ENCODE results near the gene FTCD. TPM values are rescaled to one million over a fixed set of nuclear protein-coding genes. Genes with fewer than 3 reads are reported as not detected.
"Not testable (repeated sequence)": the region's sequence is repeated elsewhere in the genome, so short reads cannot be mapped to it uniquely, and the experiment has no call there.

The FTCD gene
- total and polyA plus RNA-seq, 5 donors, result 1.00 to 3.5 (median 1.8) TPM

GRCh38 chr21:46150491-46151121 is 4.8 kb downstream of the FTCD start:
- 87% methylated on average over 24 of the region's 24 CpGs for WGBS
- Histone ChIP-seq H3K27me3 (ENCODE audit: control insufficient read depth, insufficient read depth) (no peaks in the 10 kb centered on the region), H3K4me1 (ENCODE audit: control insufficient read depth, insufficient read depth, low read length) (peaks cover 4% of the 10 kb centered on the region), H3K4me3 (ENCODE audit: low read length) (no peak overlapping the region), H3K27ac (ENCODE audit: low read length) (no peak overlapping the region), H3K9me3 (ENCODE audit: control insufficient read depth, low read length) (no peaks in the 10 kb centered on the region)
- peak; percentile 10 to 56 (median 41) for DNase-seq
- no peak for ATAC-seq
- intact Hi-C loops (cut with DNase I), result loop anchor here in 2 of 4 donors (10.0 kb wide), 3 partner anchors 64 to 134 kb away; partner anchors contain the start of genes LSS (in 1 of the 2), MCM3AP (in 1 of the 2) and YBEY (in 1 of the 2)

- H3K27me3 ChIP-seq (ENCODE audit: control insufficient read depth, insufficient read depth), result no peaks in the 10 kb centered on the region
- intact Hi-C loops (cut with DNase I), result loop anchor here in 2 of 4 donors (10.0 kb wide), 3 partner anchors 65 to 135 kb away; partner anchors contain the start of genes LSS (in 1 of the 2), MCM3AP (in 1 of the 2) and YBEY (in 1 of the 2)
- peak; percentile 7 to 63 (median 37) for DNase-seq
- no peak for ATAC-seq
- no peak overlapping the region for H3K27ac ChIP-seq (ENCODE audit: low read length)
- no peaks in the 10 kb centered on the region for H3K9me3 ChIP-seq (ENCODE audit: control insufficient read depth, low read length)
- no peak overlapping the region for H3K4me3 ChIP-seq (ENCODE audit: low read length)
- peaks cover 4% of the 10 kb centered on the region for H3K4me1 ChIP-seq (ENCODE audit: control insufficient read depth, insufficient read depth, low read length)
- 84% methylated on average over 19 of the region's 19 CpGs for WGBS
Measured at GRCh38 chr21:46150073-46150472, 5.3 kb downstream of the FTCD start.

GRCh38 chr21:46149205-46149901 is 6.0 kb downstream of the FTCD start:
- DNase-seq, result peak; percentile 6 to 43 (median 29)
- ATAC-seq, result no peak
- intact Hi-C loops (cut with DNase I), result loop anchor here in 1 of 4 donors (10.0 kb wide), 1 partner anchor 85 kb away; no protein-coding TSS in a partner anchor
- WGBS, result 85% methylated on average over 22 of the region's 22 CpGs
- Histone ChIP-seq H3K27ac (ENCODE audit: low read length) (no peak overlapping the region), H3K9me3 (ENCODE audit: control insufficient read depth, low read length) (no peaks in the 10 kb centered on the region), H3K4me3 (ENCODE audit: low read length) (no peak overlapping the region), H3K4me1 (ENCODE audit: control insufficient read depth, insufficient read depth, low read length) (peaks cover 4% of the 10 kb centered on the region), H3K27me3 (ENCODE audit: control insufficient read depth, insufficient read depth) (no peaks in the 10 kb centered on the region)

- WGBS, result 89% methylated on average over 11 of the region's 11 CpGs
- H3K27me3 ChIP-seq (ENCODE audit: control insufficient read depth, insufficient read depth), result no peaks in the 10 kb centered on the region
- H3K27ac ChIP-seq (ENCODE audit: low read length), result no peak overlapping the region
- H3K4me3 ChIP-seq (ENCODE audit: low read length), result no peak overlapping the region
- intact Hi-C loops (cut with DNase I), result loop anchor here in 1 of 4 donors (10.0 kb wide), 1 partner anchor 87 kb away; no protein-coding TSS in a partner anchor
- no peaks in the 10 kb centered on the region for H3K9me3 ChIP-seq (ENCODE audit: control insufficient read depth, low read length)
- ATAC-seq (no peak), DNase-seq (peak; percentile 6 to 21 (median 14))
- H3K4me1 ChIP-seq (ENCODE audit: control insufficient read depth, insufficient read depth, low read length), result no peaks in the 10 kb centered on the region
Measured at GRCh38 chr21:46148106-46148505, 7.3 kb downstream of the FTCD start.

- H3K27me3 ChIP-seq (ENCODE audit: control insufficient read depth, insufficient read depth); H3K27ac ChIP-seq (ENCODE audit: low read length); H3K9me3 ChIP-seq (ENCODE audit: control insufficient read depth, low read length); H3K4me1 ChIP-seq (ENCODE audit: control insufficient read depth, insufficient read depth, low read length); H3K4me3 ChIP-seq (ENCODE audit: low read length); ATAC-seq: not testable (repeated sequence)
- intact Hi-C loops (cut with DNase I), result loop anchor here in 1 of 4 donors (10.0 kb wide), 1 partner anchor 87 kb away; no protein-coding TSS in a partner anchor
- 76% methylated on average over 12 of the region's 12 CpGs for WGBS
- DNase-seq, result peak; percentile 18 to 56 (median 41)
Measured at GRCh38 chr21:46147429-46147828, 8.0 kb downstream of the FTCD start.

GRCh38 chr21:46146856-46147255 is 8.5 kb downstream of the FTCD start:
- DNase-seq (peak; percentile 3 to 30 (median 10)), ATAC-seq (no peak)
- intact Hi-C loops (cut with DNase I), result loop anchor here in 1 of 4 donors (10.0 kb wide), 1 partner anchor 88 kb away; no protein-coding TSS in a partner anchor
- 77% methylated on average over 14 of the region's 14 CpGs for WGBS
- H3K9me3 ChIP-seq (ENCODE audit: control insufficient read depth, low read length), result no peaks in the 10 kb centered on the region
- no peaks in the 10 kb centered on the region for H3K4me1 ChIP-seq (ENCODE audit: control insufficient read depth, insufficient read depth, low read length)
- H3K4me3 ChIP-seq (ENCODE audit: low read length), result no peak overlapping the region
- no peak overlapping the region for H3K27ac ChIP-seq (ENCODE audit: low read length)
- no peaks in the 10 kb centered on the region for H3K27me3 ChIP-seq (ENCODE audit: control insufficient read depth, insufficient read depth)

- H3K4me3 ChIP-seq (ENCODE audit: low read length), result no peak overlapping the region
- no peaks in the 10 kb centered on the region for H3K27me3 ChIP-seq (ENCODE audit: control insufficient read depth, insufficient read depth)
- ATAC-seq (no peak), DNase-seq (peak; percentile 15 to 67 (median 49))
- intact Hi-C loops (cut with DNase I), result loop anchor here in 1 of 4 donors (10.0 kb wide), 1 partner anchor 89 kb away; no protein-coding TSS in a partner anchor
- H3K27ac ChIP-seq (ENCODE audit: low read length), result no peak overlapping the region
- WGBS, result 92% methylated on average over 60 of the region's 60 CpGs
- no peaks in the 10 kb centered on the region for H3K4me1 ChIP-seq (ENCODE audit: control insufficient read depth, insufficient read depth, low read length)
- H3K9me3 ChIP-seq (ENCODE audit: control insufficient read depth, low read length), result no peaks in the 10 kb centered on the region
Measured at GRCh38 chr21:46145840-46146691, 9.3 kb downstream of the FTCD start.

- 93% methylated on average over 51 of the region's 51 CpGs for WGBS
Measured at GRCh38 chr21:46145159-46145839, 10.1 kb downstream of the FTCD start.

GRCh38 chr21:46144464-46145070 is 10.8 kb downstream of the FTCD start:
- 29% methylated on average over 4 of the region's 4 CpGs for WGBS
- no peaks in the 10 kb centered on the region for H3K9me3 ChIP-seq (ENCODE audit: control insufficient read depth, low read length)
- intact Hi-C loops (cut with DNase I), result loop anchor here in 1 of 4 donors (10.0 kb wide), 1 partner anchor 90 kb away; no protein-coding TSS in a partner anchor
- no peak overlapping the region for H3K4me3 ChIP-seq (ENCODE audit: low read length)
- ATAC-seq (no peak), DNase-seq (peak in 2 of 3 donors; percentile 11 to 18)
- H3K27me3 ChIP-seq (ENCODE audit: control insufficient read depth, insufficient read depth), result no peaks in the 10 kb centered on the region
- no peaks in the 10 kb centered on the region for H3K4me1 ChIP-seq (ENCODE audit: control insufficient read depth, insufficient read depth, low read length)
- no peak overlapping the region for H3K27ac ChIP-seq (ENCODE audit: low read length)

More at GRCh38 chr21:46145159-46145839, 10.1 kb downstream of the FTCD start:
- ATAC-seq, result no peak
- Histone ChIP-seq H3K4me3 (ENCODE audit: low read length) (no peak overlapping the region), H3K27ac (ENCODE audit: low read length) (no peak overlapping the region), H3K4me1 (ENCODE audit: control insufficient read depth, insufficient read depth, low read length) (no peaks in the 10 kb centered on the region), H3K27me3 (ENCODE audit: control insufficient read depth, insufficient read depth) (no peaks in the 10 kb centered on the region), H3K9me3 (ENCODE audit: control insufficient read depth, low read length) (no peaks in the 10 kb centered on the region)
- intact Hi-C loops (cut with DNase I), result loop anchor here in 1 of 4 donors (10.0 kb wide), 1 partner anchor 90 kb away; no protein-coding TSS in a partner anchor
- peak; percentile 17 to 67 (median 57) for DNase-seq
